H9 (cell line): ENCODE measurements around the gene CORO1C. TPM values are rescaled to one million over a fixed set of nuclear protein-coding genes. Genes with fewer than 3 reads are reported as not detected.
A peak's percentile ranks its signal among the peaks of the same experiment; 100 is the strongest.

Experiments used
- DNase-seq: peaks from one replicate; pipeline ENCODE4 v3.0.0-alpha.2; 2017
- H2AFZ ChIP-seq: one replicate; pipeline ENCODE4 v1.6.1; 2013; ENCODE audit warnings: mild to moderate bottlenecking, low read length, control low read depth, moderate library complexity
- H2AK5ac ChIP-seq: 2 replicates; pipeline ENCODE4 v1.6.1; 2013; ENCODE audit warnings: low read length, control low read depth, mixed read lengths; ENCODE audit not compliant: insufficient read length
- H2BK120ac ChIP-seq: one replicate; pipeline ENCODE4 v1.6.1; 2013; ENCODE audit warnings: low read depth, mild to moderate bottlenecking, low read length, control low read depth, inconsistent platforms; ENCODE audit not compliant: poor library complexity, severe bottlenecking
- H2BK12ac ChIP-seq: 2 replicates; pipeline ENCODE4 v1.6.1; 2013; ENCODE audit warnings: low read length, control low read depth, mixed read lengths, low read depth; ENCODE audit not compliant: insufficient read length
- H2BK15ac ChIP-seq: 2 replicates; pipeline ENCODE4 v1.6.1; 2013; ENCODE audit warnings: low read depth, low read length, control low read depth
- H2BK20ac ChIP-seq: one replicate; pipeline ENCODE4 v1.6.1; 2013; ENCODE audit warnings: low read depth, mild to moderate bottlenecking, low read length, control low read depth, inconsistent platforms; ENCODE audit not compliant: poor library complexity, severe bottlenecking
- H2BK5ac ChIP-seq: 2 replicates; pipeline ENCODE4 v1.6.1; 2013; ENCODE audit warnings: low read length, control low read depth, mixed read lengths; ENCODE audit not compliant: insufficient read length
- H3K14ac ChIP-seq: 2 replicates; pipeline ENCODE4 v1.6.1; 2013; ENCODE audit warnings: low read length, control low read depth; ENCODE audit not compliant: insufficient read depth
- H3K18ac ChIP-seq: 2 replicates; pipeline ENCODE4 v1.6.1; 2013; ENCODE audit warnings: low read depth, mild to moderate bottlenecking, mixed read lengths, low read length, control low read depth; ENCODE audit not compliant: insufficient read length
- H3K23ac ChIP-seq: 2 replicates; pipeline ENCODE4 v1.6.1; 2013; ENCODE audit warnings: low read length, control low read depth, mixed read lengths, low read depth; ENCODE audit not compliant: insufficient read length
- H3K23me2 ChIP-seq: 2 replicates; pipeline ENCODE4 v1.6.1; 2013; ENCODE audit warnings: low read depth, mild to moderate bottlenecking, mixed read lengths, low read length, control low read depth; ENCODE audit not compliant: insufficient read length, poor library complexity, severe bottlenecking
- H3K27ac ChIP-seq: 2 replicates; pipeline ENCODE4 v1.5.1; 2013; ENCODE audit warnings: low read length, control low read depth, mixed read lengths, low read depth; ENCODE audit not compliant: insufficient read length
- H3K27me3 ChIP-seq: 2 replicates; pipeline ENCODE4 v1.6.1; 2013; ENCODE audit warnings: low read length, control low read depth, inconsistent platforms; ENCODE audit not compliant: insufficient read depth
- H3K4ac ChIP-seq: 2 replicates; pipeline ENCODE4 v1.6.1; 2013; ENCODE audit warnings: low read depth, mild to moderate bottlenecking, control low read depth, inconsistent platforms, low read length, moderate library complexity
- H3K4me1 ChIP-seq: 2 replicates; pipeline ENCODE4 v1.6.1; 2013; ENCODE audit warnings: low read length, control low read depth, inconsistent platforms; ENCODE audit not compliant: insufficient read depth
- H3K4me2 ChIP-seq: 2 replicates; pipeline ENCODE4 v1.6.1; 2013; ENCODE audit warnings: low read length, control low read depth, mixed read lengths; ENCODE audit not compliant: insufficient read length, insufficient read depth
- H3K56ac ChIP-seq: 2 replicates; pipeline ENCODE4 v1.6.1; 2013; ENCODE audit warnings: low read depth, mild to moderate bottlenecking, mixed read lengths, low read length, control low read depth; ENCODE audit not compliant: insufficient read length
- H3K79me1 ChIP-seq: 2 replicates; pipeline ENCODE4 v1.6.1; 2013; ENCODE audit warnings: low read depth, mild to moderate bottlenecking, moderate library complexity, low read length, control low read depth, inconsistent platforms; ENCODE audit not compliant: insufficient read depth, poor library complexity, severe bottlenecking
- H3K79me2 ChIP-seq: 2 replicates; pipeline ENCODE4 v1.6.1; 2013; ENCODE audit warnings: low read length, control low read depth, inconsistent platforms; ENCODE audit not compliant: insufficient read depth
- H3K9ac ChIP-seq: 2 replicates; pipeline ENCODE4 v1.6.1; 2013; ENCODE audit warnings: low read length, control low read depth, mixed read lengths; ENCODE audit not compliant: insufficient read length; ENCODE audit errors: extremely low read depth
- H3K9me3 ChIP-seq: one replicate; pipeline ENCODE4 v1.6.1; 2013; ENCODE audit warnings: low read depth, low read length, inconsistent platforms; ENCODE audit not compliant: control insufficient read depth
- H3T11ph ChIP-seq: one replicate; pipeline ENCODE4 v1.6.1; 2013; ENCODE audit warnings: mild to moderate bottlenecking, low read length, control low read depth, inconsistent platforms
- H4K20me1 ChIP-seq: one replicate; pipeline ENCODE4 v1.6.1; 2013; ENCODE audit not compliant: control insufficient read depth, insufficient read length, insufficient read depth
- H4K5ac ChIP-seq: 2 replicates; pipeline ENCODE4 v1.6.1; 2013; ENCODE audit warnings: low read depth, mild to moderate bottlenecking, mixed read lengths, low read length, control low read depth; ENCODE audit not compliant: insufficient read length
- H4K8ac ChIP-seq: replicated peaks from 2 replicates; pipeline ENCODE4 v1.6.1; 2013; ENCODE audit warnings: low read length, control low read depth, mixed read lengths, low read depth; ENCODE audit not compliant: insufficient read length
- H4K91ac ChIP-seq: 2 replicates; pipeline ENCODE4 v1.6.1; 2013; ENCODE audit warnings: low read depth, mild to moderate bottlenecking, moderate library complexity, mixed read lengths, low read length, control low read depth; ENCODE audit not compliant: insufficient read length
- H3K27ac Mint-ChIP-seq, 3 experiments: 2 replicates in 2 of 3; 3 replicates in 1 of 3; pipeline ENCODE4 v1.8.0; 2020 to 2021; ENCODE audit warnings: mixed read lengths in 3 of 3, mild to moderate bottlenecking in 1 of 3, moderate library complexity in 1 of 3
- H3K27me3 Mint-ChIP-seq: 2 replicates; pipeline ENCODE4 v1.8.0; 2021; ENCODE audit warnings: low read depth, mild to moderate bottlenecking, moderate library complexity, mixed read lengths
- H3K36me3 Mint-ChIP-seq, 3 experiments: 2 replicates in 2 of 3; 3 replicates in 1 of 3; pipeline ENCODE4 v1.8.0; 2020 to 2021; ENCODE audit warnings: low read depth in 3 of 3, mixed read lengths in 3 of 3; ENCODE audit not compliant: insufficient read depth in 1 of 3
- H3K4me1 Mint-ChIP-seq, 2 experiments: 2 replicates each; pipeline ENCODE4 v1.8.0; 2020; ENCODE audit warnings: mixed read lengths in 2 of 2
- H3K4me3 Mint-ChIP-seq, 2 experiments: 2 replicates in 1 of 2; 3 replicates in 1 of 2; pipeline ENCODE4 v1.8.0; 2020 to 2021; ENCODE audit warnings: mild to moderate bottlenecking in 2 of 2, mixed read lengths in 2 of 2, moderate library complexity in 1 of 2
- H3K9me3 Mint-ChIP-seq, 2 experiments: 2 replicates in 1 of 2; 3 replicates in 1 of 2; pipeline ENCODE4 v1.8.0; 2020; ENCODE audit warnings: mild to moderate bottlenecking in 2 of 2, mixed read lengths in 2 of 2, moderate library complexity in 1 of 2
- CTCF ChIP-seq: fragments of 200-600 bp; sonication (generic); conservative IDR thresholded peaks from 3 replicates; pipeline ENCODE4 v1.8.0; 2021; ENCODE audit warnings: antibody characterized with exemption, mild to moderate bottlenecking
- WGBS: extraction: QIAGEN DNeasy Blood & Tissue Kit; methylation state at CpG from one replicate; pipeline ENCODE4 v1.1.7; 2013; ENCODE audit warnings: missing lambda C conversion rate, low lambda C conversion rate, mixed read lengths; ENCODE audit not compliant: insufficient read length; ENCODE audit errors: extremely low coverage; 5-methylcytosine and 5-hydroxymethylcytosine counted together
- total RNA-seq: library from RNA; stranded (reverse); gene quantifications from 2 replicates; pipeline ENCODE4 v1.2.1, GENCODE V29; 2021

The CORO1C gene
- total RNA-seq, 1 experiment from 2014 or later: 154 TPM

DNA sequence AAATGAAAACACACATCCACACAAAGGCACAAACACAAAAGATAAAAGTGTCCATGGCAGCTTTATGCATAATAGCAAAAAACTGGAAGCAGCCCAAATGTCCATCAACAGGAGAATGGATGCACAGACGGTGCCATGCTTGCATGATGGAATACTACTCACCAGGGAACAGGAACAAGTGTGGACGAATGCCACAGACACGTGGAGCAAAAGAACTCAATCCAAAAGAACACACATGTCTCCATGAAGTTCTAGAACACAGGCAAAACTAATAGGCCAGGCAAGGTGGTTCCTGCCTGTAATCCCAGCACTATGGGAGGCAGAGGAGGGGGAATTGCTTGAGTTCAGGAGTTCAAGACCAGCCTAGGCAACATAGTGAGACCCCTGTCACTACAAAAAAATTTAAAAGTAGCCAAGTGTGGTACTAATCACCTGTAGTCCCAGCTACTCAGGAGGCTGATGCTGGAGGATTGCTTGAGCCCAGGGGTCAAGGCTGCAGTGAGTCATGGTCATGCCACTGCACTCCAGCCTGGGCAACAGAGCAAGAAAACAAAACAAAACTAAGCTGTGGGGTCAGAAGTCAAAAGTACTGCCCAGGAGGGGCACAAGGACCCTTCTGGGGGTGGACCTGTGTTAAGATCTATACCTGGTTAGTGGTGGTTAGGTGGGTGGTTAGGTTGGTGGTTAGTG lies 126.2 kb downstream of the CORO1C start:
- Histone ChIP-seq H4K20me1 (no peaks in the 10 kb centered on the region), H3K14ac (no peak overlapping the region), H2AK5ac (no peak overlapping the region), H3T11ph (no peak overlapping the region), H4K8ac (no peak overlapping the region), H3K9ac (no peak overlapping the region), H2BK5ac (no peak overlapping the region), H2AFZ (no peak overlapping the region), H2BK15ac (no peak overlapping the region), H3K18ac (no peak overlapping the region), H3K23me2 (no peaks in the 10 kb centered on the region), H3K79me2 (no peaks in the 10 kb centered on the region), H3K4me2 (no peak overlapping the region), H4K91ac (no peak overlapping the region), H3K79me1 (no peaks in the 10 kb centered on the region), H3K56ac (no peak overlapping the region), H3K4ac (no peak overlapping the region), H3K23ac (no peak overlapping the region), H3K4me1 (no peaks in the 10 kb centered on the region), H3K9me3 (no peaks in the 10 kb centered on the region), H3K27me3 (no peaks in the 10 kb centered on the region), H3K27ac (no peak overlapping the region), H4K5ac (no peak overlapping the region), H2BK12ac (no peak overlapping the region), H2BK120ac (no peak overlapping the region), H2BK20ac (no peak overlapping the region)
- H3K4me3 Mint-ChIP-seq: peak overlapping the region in 1 of 2 experiments; percentile 24; a peak in 1 of 5 replicates
- peak overlapping the region in 1 of 3 experiments; percentile 22; a peak in 1 of 7 replicates for H3K27ac Mint-ChIP-seq
- no peaks in the 10 kb centered on the region; a peak in 1 of 5 replicates for H3K9me3 Mint-ChIP-seq
- peaks cover 16 to 27% of the 10 kb centered on the region in 2 experiments for H3K4me1 Mint-ChIP-seq
- WGBS: no CpG with 5 or more reads among the region's 3 CpGs
- no peak for TF ChIP-seq CTCF
- no peak for DNase-seq
- H3K27me3 Mint-ChIP-seq: no peaks in the 10 kb centered on the region; the same call in 1 of the 2 replicates
- no peaks in the 10 kb centered on the region for H3K36me3 Mint-ChIP-seq
